GM23338 (cell line): Measurements from ENCODE around the gene RRP8. TPM values are rescaled to one million over a fixed set of nuclear protein-coding genes. Genes with fewer than 3 reads are reported as not detected.

Source experiments
- ATAC-seq: fragments of 200-7000 bp; cut with Tn5 transposase; 3 replicates; pipeline ENCODE4 v1.9.1; 2020
- DNase-seq: peaks from one replicate; pipeline ENCODE4 v3.0.0-alpha.2; 2015; ENCODE audit warnings: low spot score
- H2AFZ ChIP-seq: fragments of 200-600 bp; sonication (generic); 2 replicates; pipeline ENCODE4 v1.8.0; 2016; ENCODE audit warnings: antibody characterized with exemption, mild to moderate bottlenecking, moderate library complexity
- H3F3A ChIP-seq: fragments of 200-600 bp; sonication (generic); replicated peaks from 2 replicates; pipeline ENCODE4 v1.8.0; 2017; ENCODE audit warnings: antibody characterized with exemption, mixed run types, low read depth
- H3K27ac ChIP-seq: fragments of 200-600 bp; sonication (generic); 2 replicates; pipeline ENCODE4 v1.6.1; 2016; ENCODE audit warnings: low read depth
- H3K27me3 ChIP-seq: fragments of 200-600 bp; sonication (generic); 2 replicates; pipeline ENCODE4 v1.8.0; 2016; ENCODE audit warnings: mild to moderate bottlenecking, mixed run types, moderate library complexity; ENCODE audit not compliant: insufficient read depth
- H3K36me3 ChIP-seq: fragments of 200-600 bp; sonication (generic); 2 replicates; pipeline ENCODE4 v1.8.0; 2016; ENCODE audit warnings: mild to moderate bottlenecking; ENCODE audit not compliant: insufficient read depth
- H3K4me1 ChIP-seq: fragments of 200-600 bp; sonication (generic); 2 replicates; pipeline ENCODE4 v1.8.0; 2016; ENCODE audit warnings: mild to moderate bottlenecking, moderate library complexity; ENCODE audit not compliant: insufficient read depth
- H3K4me2 ChIP-seq: fragments of 200-600 bp; sonication (generic); 2 replicates; pipeline ENCODE4 v1.7.1; 2017; ENCODE audit warnings: mixed run types
- H3K4me3 ChIP-seq: fragments of 200-600 bp; sonication (generic); 2 replicates; pipeline ENCODE4 v1.6.1; 2016; ENCODE audit warnings: mixed run types
- H3K79me2 ChIP-seq: fragments of 200-600 bp; sonication (generic); replicated peaks from 2 replicates; pipeline ENCODE4 v1.8.0; 2017; ENCODE audit warnings: mild to moderate bottlenecking; ENCODE audit not compliant: insufficient read depth
- H3K9me2 ChIP-seq: fragments of 200-600 bp; sonication (generic); 2 replicates; pipeline ENCODE4 v1.8.0; 2017; ENCODE audit not compliant: insufficient read depth
- H4K20me1 ChIP-seq: fragments of 200-600 bp; sonication (generic); replicated peaks from 2 replicates; pipeline ENCODE4 v1.8.0; 2017; ENCODE audit warnings: mild to moderate bottlenecking; ENCODE audit not compliant: insufficient read depth
- H3K27ac Mint-ChIP-seq: 2 replicates; pipeline ENCODE4 v1.8.0; 2020; ENCODE audit warnings: inconsistent platforms, mild to moderate bottlenecking, moderate library complexity, mixed read lengths
- H3K27me3 Mint-ChIP-seq: 3 replicates; pipeline ENCODE4 v1.8.0; 2022; ENCODE audit warnings: low read depth, mild to moderate bottlenecking, moderate library complexity, mixed read lengths, inconsistent platforms; ENCODE audit not compliant: insufficient read depth, poor library complexity
- H3K36me3 Mint-ChIP-seq: 3 replicates; pipeline ENCODE4 v1.8.0; 2021; ENCODE audit warnings: low read depth, mild to moderate bottlenecking, inconsistent platforms, moderate library complexity, mixed read lengths
- H3K4me1 Mint-ChIP-seq: 3 replicates; pipeline ENCODE4 v1.8.0; 2020; ENCODE audit warnings: mild to moderate bottlenecking, inconsistent platforms, mixed read lengths
- H3K4me3 Mint-ChIP-seq: 3 replicates; pipeline ENCODE4 v1.8.0; 2021; ENCODE audit warnings: moderate library complexity, mild to moderate bottlenecking, inconsistent platforms, mixed read lengths
- H3K9me3 Mint-ChIP-seq: 3 replicates; pipeline ENCODE4 v1.8.0; 2020; ENCODE audit warnings: moderate library complexity, mild to moderate bottlenecking, inconsistent platforms, mixed read lengths
- CTCF ChIP-seq, 2 experiments: fragments of 200-600 bp in 1 of 2; sonication (generic) in 1 of 2; conservative IDR thresholded peaks; 2 replicates each; pipeline versions ENCODE4 v1.5.1 to v1.6.1; 2016 to 2017; ENCODE audit warnings: antibody characterized with exemption in 2 of 2, low read depth in 2 of 2, mild to moderate bottlenecking in 2 of 2, moderate library complexity in 1 of 2
- ZNF114 ChIP-seq: fragments of 250-450 bp; sonication (Bioruptor Pico); IDR thresholded peaks from 2 replicates; pipeline ENCODE4 v1.5.0; 2020; ENCODE audit warnings: mild to moderate bottlenecking, moderate library complexity
- ZNF331 ChIP-seq: fragments of 250-450 bp; sonication (Bioruptor Pico); IDR thresholded peaks from 2 replicates; pipeline ENCODE4 v1.5.0; 2020; ENCODE audit warnings: low read depth, mild to moderate bottlenecking, moderate library complexity
- ZNF462 ChIP-seq: fragments of 250-450 bp; sonication (Bioruptor Pico); IDR thresholded peaks from 2 replicates; pipeline ENCODE4 v1.5.0; 2020; ENCODE audit warnings: mild to moderate bottlenecking, moderate library complexity
- polyA plus RNA-seq: library from polyadenylated mRNA; unstranded; fragments of >200 nt; fragmentation: Nextera tagmentation; extraction: Ambion mirVana; gene quantifications from 2 replicates; pipeline ENCODE4 v1.2.1, GENCODE V29; 2016
- total RNA-seq: library from RNA; depleted of rRNA; stranded (reverse); fragments of >200 nt; shearing (Covaris generic); gene quantifications from 2 replicates; pipeline ENCODE4 v1.2.3, GENCODE V29; 2014

Gene RRP8
- total and polyA plus RNA-seq, 2 experiments from 2014 or later: 7.4 to 13.7 TPM

- TF ChIP-seq ZNF462 (CRISPR knock-in tag) (no peak), CTCF (conservative IDR thresholded peaks at IDR 0.05; ENCODE audit: low read depth in 2 of 2) (no peak), ZNF331 (CRISPR knock-in tag) (no peak)
These were observed 14.9 kb upstream of the RRP8 start (continued) for GRCh38 chr11:6618117-6619003.

GRCh38 chr11:6617315-6617781 lies 13.9 kb upstream of the RRP8 start:
- peaks cover 17% of the 10 kb centered on the region for H3K4me1 ChIP-seq
- H3K4me1 Mint-ChIP-seq: no peaks in the 10 kb centered on the region
- TF ChIP-seq ZNF114 (CRISPR knock-in tag): no peak
- H3K9me3 Mint-ChIP-seq: no peaks in the 10 kb centered on the region
- DNase-seq (no peak), ATAC-seq (no peak)
- H3K4me3 ChIP-seq: no peak overlapping the region
- no peaks in the 10 kb centered on the region; the same call in 1 of the 2 replicates for H3F3A ChIP-seq
- H3K27ac ChIP-seq: no peak overlapping the region
- no peak overlapping the region for H3K27ac Mint-ChIP-seq
- no peaks in the 10 kb centered on the region for H4K20me1 ChIP-seq
- no peak overlapping the region for H2AFZ ChIP-seq
- H3K36me3 ChIP-seq: no peaks in the 10 kb centered on the region; the same call in 1 of the 2 replicates
- 0 out of 3 replicates have a peak, but pooled peaks cover 3% of the 10 kb centered on the region for H3K36me3 Mint-ChIP-seq
- H3K4me2 ChIP-seq: no peak overlapping the region
- no peak overlapping the region for H3K4me3 Mint-ChIP-seq
- peaks cover 9% of the 10 kb centered on the region; the same call in 1 of the 2 replicates for H3K79me2 ChIP-seq
- H3K27me3 ChIP-seq: no peaks in the 10 kb centered on the region
- H3K27me3 Mint-ChIP-seq: peaks cover 5% of the 10 kb centered on the region
- H3K9me2 ChIP-seq: no peaks in the 10 kb centered on the region
